Progenitor cell of endocrine pancreas (in vitro differentiated cells): ENCODE measurements around the gene UFD1. TPM values are rescaled to one million over a fixed set of nuclear protein-coding genes. Genes with fewer than 3 reads are reported as not detected.

Source experiments
- DNase-seq: peaks from one replicate; pipeline ENCODE4 v3.0.0; 2021; ENCODE audit warnings: low spot score; ENCODE audit not compliant: unreplicated experiment
- H3K27ac Mint-ChIP-seq: 2 replicates; pipeline ENCODE4 v1.8.0; 2021; ENCODE audit warnings: mild to moderate bottlenecking, moderate library complexity, mixed read lengths
- H3K27me3 Mint-ChIP-seq: 2 replicates; pipeline ENCODE4 v1.8.0; 2021; ENCODE audit warnings: mixed read lengths
- H3K36me3 Mint-ChIP-seq: 2 replicates; pipeline ENCODE4 v1.8.0; 2022; ENCODE audit warnings: mixed read lengths; ENCODE audit not compliant: insufficient read depth
- H3K4me1 Mint-ChIP-seq: 2 replicates; pipeline ENCODE4 v1.8.0; 2021; ENCODE audit warnings: low read depth, mixed read lengths
- H3K4me3 Mint-ChIP-seq: 2 replicates; pipeline ENCODE4 v1.8.0; 2021; ENCODE audit warnings: low read depth, mild to moderate bottlenecking, moderate library complexity, mixed read lengths
- H3K9me3 Mint-ChIP-seq: 2 replicates; pipeline ENCODE4 v1.8.0; 2021; ENCODE audit warnings: low read depth, mixed read lengths
- total RNA-seq: library from RNA; stranded (reverse); gene quantifications from 2 replicates; pipeline ENCODE4 v1.2.1, GENCODE V29; 2021
- TF ChIP-seq, protein P1 (sequence below): fragments of 200-600 bp; sonication (generic); IDR thresholded peaks from one replicate; pipeline ENCODE4 v1.5.0; 2021; ENCODE audit warnings: antibody characterized with exemption, mild to moderate bottlenecking; ENCODE audit not compliant: unreplicated experiment

Gene UFD1
- total RNA-seq, 1 donor from 2014 or later = 55.3 TPM

DNA sequence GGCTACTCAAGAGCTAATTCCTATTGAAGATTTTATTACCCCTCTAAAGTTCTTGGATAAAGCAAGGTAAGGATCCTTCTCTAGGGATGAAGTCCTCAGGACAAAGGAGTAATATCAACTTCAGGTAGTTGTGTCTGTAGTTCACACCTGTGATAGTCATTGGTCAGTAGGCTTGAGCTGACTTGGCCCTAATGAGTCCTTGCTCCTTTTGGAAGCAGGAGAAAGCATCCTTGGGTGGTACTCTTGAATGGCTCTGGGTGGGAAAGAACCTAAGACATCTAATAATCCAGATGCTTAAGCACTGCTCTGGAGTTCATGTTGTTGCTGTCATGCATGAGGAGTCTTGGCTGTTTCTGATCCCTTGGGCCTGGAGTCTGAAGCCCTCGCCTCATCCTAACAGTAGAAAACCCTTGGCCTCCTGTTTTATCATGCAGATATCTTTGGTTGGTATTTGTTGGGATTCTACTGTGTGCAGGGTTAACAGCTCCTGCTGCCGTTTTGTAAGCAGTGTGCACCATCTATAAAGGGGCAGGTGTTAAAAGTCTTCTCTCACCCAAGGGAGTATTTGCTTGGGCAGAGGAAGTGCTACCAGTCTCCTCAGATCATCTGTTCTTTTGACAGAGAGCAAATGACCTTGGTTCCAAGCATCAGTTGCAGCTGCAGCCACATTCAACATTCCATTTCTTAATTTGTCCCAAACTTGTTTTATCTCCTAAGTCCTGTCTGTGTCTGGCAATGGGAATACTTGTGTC, 44.0 kb downstream of the UFD1 start:
- Mint-ChIP-seq H3K9me3 (no peaks in the 10 kb centered on the region), H3K27ac (no peak overlapping the region), H3K4me3 (peak overlapping the region; percentile 26), H3K4me1 (peaks cover 14% of the 10 kb centered on the region), H3K36me3 (peaks cover 5% of the 10 kb centered on the region), H3K27me3 (no peaks in the 10 kb centered on the region)
- TF ChIP-seq, protein P1, sequence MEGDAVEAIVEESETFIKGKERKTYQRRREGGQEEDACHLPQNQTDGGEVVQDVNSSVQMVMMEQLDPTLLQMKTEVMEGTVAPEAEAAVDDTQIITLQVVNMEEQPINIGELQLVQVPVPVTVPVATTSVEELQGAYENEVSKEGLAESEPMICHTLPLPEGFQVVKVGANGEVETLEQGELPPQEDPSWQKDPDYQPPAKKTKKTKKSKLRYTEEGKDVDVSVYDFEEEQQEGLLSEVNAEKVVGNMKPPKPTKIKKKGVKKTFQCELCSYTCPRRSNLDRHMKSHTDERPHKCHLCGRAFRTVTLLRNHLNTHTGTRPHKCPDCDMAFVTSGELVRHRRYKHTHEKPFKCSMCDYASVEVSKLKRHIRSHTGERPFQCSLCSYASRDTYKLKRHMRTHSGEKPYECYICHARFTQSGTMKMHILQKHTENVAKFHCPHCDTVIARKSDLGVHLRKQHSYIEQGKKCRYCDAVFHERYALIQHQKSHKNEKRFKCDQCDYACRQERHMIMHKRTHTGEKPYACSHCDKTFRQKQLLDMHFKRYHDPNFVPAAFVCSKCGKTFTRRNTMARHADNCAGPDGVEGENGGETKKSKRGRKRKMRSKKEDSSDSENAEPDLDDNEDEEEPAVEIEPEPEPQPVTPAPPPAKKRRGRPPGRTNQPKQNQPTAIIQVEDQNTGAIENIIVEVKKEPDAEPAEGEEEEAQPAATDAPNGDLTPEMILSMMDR = no peak
- no peak for DNase-seq

DNA sequence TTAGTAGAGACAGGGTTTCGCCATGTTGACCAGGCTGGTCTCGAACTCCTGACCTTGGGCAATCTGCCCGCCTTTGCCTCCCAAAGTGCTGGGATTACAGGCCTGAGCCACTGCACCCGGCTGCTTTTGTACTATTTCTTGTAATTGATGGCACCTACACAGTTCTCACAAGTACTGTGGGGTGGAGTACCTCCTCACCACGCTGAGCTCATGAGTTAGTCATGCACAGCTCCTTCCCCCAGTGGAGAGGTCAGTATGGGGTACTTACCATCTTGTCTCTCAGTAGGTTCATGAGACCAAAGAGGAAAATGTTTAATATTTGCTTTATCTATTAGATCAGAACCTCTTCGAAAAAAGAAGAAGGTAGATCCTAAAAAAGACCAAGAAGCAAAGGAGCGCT, 44.6 kb downstream of the UFD1 start:
- Mint-ChIP-seq H3K27me3 (no peaks in the 10 kb centered on the region), H3K9me3 (no peaks in the 10 kb centered on the region), H3K4me1 (peaks cover 20% of the 10 kb centered on the region), H3K36me3 (peaks cover 5% of the 10 kb centered on the region), H3K4me3 (peak overlapping the region; percentile 89), H3K27ac (no peak overlapping the region)
- TF ChIP-seq, protein P1 = no peak
- DNase-seq = no peak

DNA sequence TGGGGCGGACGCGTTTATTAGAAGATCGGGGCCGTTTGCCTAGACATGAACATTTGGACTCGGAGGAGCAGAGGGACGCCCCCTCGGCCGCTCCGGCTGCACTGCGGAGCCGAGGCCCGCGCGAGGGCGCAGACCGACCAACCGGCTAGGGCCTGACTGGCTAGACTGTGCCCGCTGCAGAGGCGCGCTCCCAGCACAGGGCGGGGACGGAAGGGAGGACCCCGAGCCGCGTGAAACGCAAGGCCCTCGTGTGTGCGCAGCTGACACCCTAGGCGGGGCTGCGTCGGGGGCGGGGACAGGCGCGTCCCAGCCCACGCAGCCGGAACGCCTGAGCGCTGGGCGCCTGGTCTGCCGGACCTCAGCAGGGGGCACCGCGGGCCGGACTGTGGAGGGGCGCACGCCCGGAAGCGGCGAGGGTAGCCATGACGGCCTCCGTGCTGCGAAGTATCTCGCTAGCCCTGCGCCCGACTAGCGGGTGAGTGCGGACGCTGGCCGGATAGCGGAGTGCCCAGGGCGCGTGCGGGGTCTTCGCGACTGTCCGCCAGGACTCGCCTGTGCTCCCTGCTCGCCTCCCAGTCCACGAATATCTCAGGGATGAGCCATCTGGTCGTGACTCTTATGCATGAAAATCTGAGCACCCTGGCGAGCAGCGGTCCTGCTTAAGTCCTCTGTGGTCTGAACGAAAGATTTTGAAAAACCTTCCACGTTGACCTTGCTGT, 46.7 kb downstream of the UFD1 start, which contains the start of gene MRPL40:
Gene MRPL40, plus strand, starts transcription at position 413 of the 719 bp plus-strand sequence. Its CDS starts 10 bp downstream, at position 423.
- TF ChIP-seq, protein P1 = no peak
- peaks cover 1% of the 10 kb centered on the region for H3K36me3 Mint-ChIP-seq
- peak within 1 kb of the TSS; percentile 89 for H3K4me3 Mint-ChIP-seq
- peaks cover 23% of the 10 kb centered on the region for H3K4me1 Mint-ChIP-seq
- H3K9me3 Mint-ChIP-seq = no peaks in the 10 kb centered on the region
- H3K27ac Mint-ChIP-seq = peak within 1 kb of the TSS; percentile 96
- DNase-seq = peak; percentile 85
- no peaks in the 10 kb centered on the region for H3K27me3 Mint-ChIP-seq

DNA sequence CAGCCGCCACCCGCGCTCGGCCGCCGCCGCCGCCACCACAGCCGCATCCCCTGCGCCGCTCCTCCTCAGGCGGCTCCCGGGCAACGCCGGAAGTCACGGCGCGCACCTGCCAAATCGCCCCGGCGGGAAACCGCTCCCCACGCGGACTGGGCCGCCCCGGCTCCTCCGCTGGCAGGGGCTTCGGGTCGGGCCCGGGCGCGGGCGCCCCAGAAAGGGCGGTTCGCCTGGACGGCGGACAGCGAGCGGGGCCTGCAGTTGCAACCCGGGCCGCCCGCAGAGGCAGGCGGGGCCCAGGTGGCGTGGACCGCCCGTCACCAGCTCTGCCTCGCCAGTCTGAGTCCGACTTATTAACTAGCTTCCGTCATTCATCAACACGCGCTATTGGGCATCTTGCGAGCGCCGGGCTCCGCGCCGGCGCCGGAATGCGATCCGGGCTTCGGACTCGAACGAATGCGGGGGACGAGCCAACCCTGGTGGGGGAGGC, 47.3 kb downstream of the UFD1 start, which contains the start of gene HIRA:
Gene HIRA, minus strand, starts transcription at position 85 of the 484 bp plus-strand sequence. CDS start 257 bp downstream, outside the sequence.
- H3K27ac Mint-ChIP-seq = peak within 1 kb of the TSS; percentile 96
- TF ChIP-seq, protein P1 = no peak
- H3K9me3 Mint-ChIP-seq = no peaks in the 10 kb centered on the region
- peaks cover 1% of the 10 kb centered on the region for H3K36me3 Mint-ChIP-seq
- no peaks in the 10 kb centered on the region for H3K27me3 Mint-ChIP-seq
- H3K4me1 Mint-ChIP-seq = peaks cover 23% of the 10 kb centered on the region
- peak; percentile 67 for DNase-seq
- peak within 1 kb of the TSS; percentile 89 for H3K4me3 Mint-ChIP-seq

DNA sequence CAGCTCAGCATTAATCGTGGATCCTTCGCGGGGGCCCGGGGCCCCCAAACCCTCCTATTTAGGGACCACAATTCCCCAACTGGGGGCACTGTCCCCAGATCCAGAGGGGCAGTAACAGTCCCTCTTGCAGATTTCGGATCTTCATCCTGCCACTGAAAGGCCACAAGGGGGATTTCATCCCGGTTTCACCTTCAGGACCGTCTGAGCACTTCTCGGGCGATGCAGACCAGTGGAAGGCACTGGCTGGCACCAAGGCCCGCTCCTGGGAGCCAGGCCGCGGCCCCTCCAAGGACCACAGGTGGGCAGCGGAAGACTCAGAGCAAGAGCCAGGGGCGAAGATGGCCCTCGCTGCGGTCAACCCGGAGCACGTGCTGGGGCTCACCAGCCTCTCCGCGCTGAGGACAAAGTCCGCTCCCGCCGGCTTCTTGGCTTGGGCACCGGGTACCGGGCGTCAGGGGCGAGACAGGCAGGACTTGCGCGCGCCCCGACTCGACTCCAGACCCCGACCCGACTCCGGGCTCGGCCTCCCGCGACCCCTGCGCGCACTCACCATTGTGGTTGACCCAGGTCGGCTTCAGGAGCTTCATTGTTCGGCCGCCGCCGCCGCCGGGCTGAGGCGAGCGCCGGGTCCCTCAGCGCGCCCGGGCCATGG, 48.0 kb downstream of the UFD1 start:
- Mint-ChIP-seq H3K9me3 (no peaks in the 10 kb centered on the region), H3K27ac (peak overlapping the region; percentile 65)
- TF ChIP-seq, protein P1 = peak; percentile 51

More for the DNA sequence above, 48.0 kb downstream of the UFD1 start:
- DNase-seq = peak; percentile 30
- Mint-ChIP-seq H3K4me3 (peak overlapping the region; percentile 85), H3K27me3 (no peaks in the 10 kb centered on the region), H3K36me3 (peaks cover 4% of the 10 kb centered on the region), H3K4me1 (peaks cover 23% of the 10 kb centered on the region)
